ENCODE results near the gene ZBTB2. TPM values are rescaled to one million over a fixed set of nuclear protein-coding genes. Genes with fewer than 3 reads are reported as not detected.

ZBTB2 gene
- total RNA-seq, 1 experiment from 2014 or later = 16.2 TPM

- Histone ChIP-seq H3K36me3 (ENCODE audit: control insufficient read depth, insufficient read depth, low read length) (peaks cover 4% of the 10 kb centered on the region), H3K4me3 (ENCODE audit: low read depth in 2 of 2, low read length in 2 of 2) (no peak overlapping the region), H3K27ac (ENCODE audit: low read length) (peak overlapping the region; percentile 9; the same call in 1 of the 2 replicates), H3K4me1 (ENCODE audit: control insufficient read depth, insufficient read depth, low read length) (peaks cover 26% of the 10 kb centered on the region), H3K9me3 (ENCODE audit: control insufficient read depth, insufficient read depth, low read depth, low read length) (no peaks in the 10 kb centered on the region), H3K27me3 (ENCODE audit: control insufficient read depth, insufficient read depth, low read length) (no peaks in the 10 kb centered on the region)
- BruUV-seq (replicated peaks) = no TSS peak
- intact Hi-C loops (cut with micrococcal nuclease; ENCODE audit: unreplicated experiment) (no loop called here), in situ Hi-C loops (cut with HindIII; ENCODE audit: low pct_unique_long_range_greater_than_20kb, low sequenced_read_pairs) (no loop called here)
- DNase-seq (ENCODE audit: low read depth, low spot score) (no peak), ATAC-seq (no peak)
- ChIA-PET CTCF (no interaction called here), POLR2A (no interaction called here)
- TF ChIP-seq TCF7L2 (IDR thresholded peaks at IDR 0.05; ENCODE audit: low read depth, low read length) (no peak), SIN3A (IDR thresholded peaks at IDR 0.05; ENCODE audit: borderline replicate concordance, insufficient read depth, low read depth, low read length) (no peak), POLR2AphosphoS5 (IDR thresholded peaks at IDR 0.05; ENCODE audit: low read depth, low read length) (no peak)
- TF ChIP-seq, protein P1, sequence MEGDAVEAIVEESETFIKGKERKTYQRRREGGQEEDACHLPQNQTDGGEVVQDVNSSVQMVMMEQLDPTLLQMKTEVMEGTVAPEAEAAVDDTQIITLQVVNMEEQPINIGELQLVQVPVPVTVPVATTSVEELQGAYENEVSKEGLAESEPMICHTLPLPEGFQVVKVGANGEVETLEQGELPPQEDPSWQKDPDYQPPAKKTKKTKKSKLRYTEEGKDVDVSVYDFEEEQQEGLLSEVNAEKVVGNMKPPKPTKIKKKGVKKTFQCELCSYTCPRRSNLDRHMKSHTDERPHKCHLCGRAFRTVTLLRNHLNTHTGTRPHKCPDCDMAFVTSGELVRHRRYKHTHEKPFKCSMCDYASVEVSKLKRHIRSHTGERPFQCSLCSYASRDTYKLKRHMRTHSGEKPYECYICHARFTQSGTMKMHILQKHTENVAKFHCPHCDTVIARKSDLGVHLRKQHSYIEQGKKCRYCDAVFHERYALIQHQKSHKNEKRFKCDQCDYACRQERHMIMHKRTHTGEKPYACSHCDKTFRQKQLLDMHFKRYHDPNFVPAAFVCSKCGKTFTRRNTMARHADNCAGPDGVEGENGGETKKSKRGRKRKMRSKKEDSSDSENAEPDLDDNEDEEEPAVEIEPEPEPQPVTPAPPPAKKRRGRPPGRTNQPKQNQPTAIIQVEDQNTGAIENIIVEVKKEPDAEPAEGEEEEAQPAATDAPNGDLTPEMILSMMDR (IDR thresholded peaks at IDR 0.05) = no peak
- TF ChIP-seq, protein P2, sequence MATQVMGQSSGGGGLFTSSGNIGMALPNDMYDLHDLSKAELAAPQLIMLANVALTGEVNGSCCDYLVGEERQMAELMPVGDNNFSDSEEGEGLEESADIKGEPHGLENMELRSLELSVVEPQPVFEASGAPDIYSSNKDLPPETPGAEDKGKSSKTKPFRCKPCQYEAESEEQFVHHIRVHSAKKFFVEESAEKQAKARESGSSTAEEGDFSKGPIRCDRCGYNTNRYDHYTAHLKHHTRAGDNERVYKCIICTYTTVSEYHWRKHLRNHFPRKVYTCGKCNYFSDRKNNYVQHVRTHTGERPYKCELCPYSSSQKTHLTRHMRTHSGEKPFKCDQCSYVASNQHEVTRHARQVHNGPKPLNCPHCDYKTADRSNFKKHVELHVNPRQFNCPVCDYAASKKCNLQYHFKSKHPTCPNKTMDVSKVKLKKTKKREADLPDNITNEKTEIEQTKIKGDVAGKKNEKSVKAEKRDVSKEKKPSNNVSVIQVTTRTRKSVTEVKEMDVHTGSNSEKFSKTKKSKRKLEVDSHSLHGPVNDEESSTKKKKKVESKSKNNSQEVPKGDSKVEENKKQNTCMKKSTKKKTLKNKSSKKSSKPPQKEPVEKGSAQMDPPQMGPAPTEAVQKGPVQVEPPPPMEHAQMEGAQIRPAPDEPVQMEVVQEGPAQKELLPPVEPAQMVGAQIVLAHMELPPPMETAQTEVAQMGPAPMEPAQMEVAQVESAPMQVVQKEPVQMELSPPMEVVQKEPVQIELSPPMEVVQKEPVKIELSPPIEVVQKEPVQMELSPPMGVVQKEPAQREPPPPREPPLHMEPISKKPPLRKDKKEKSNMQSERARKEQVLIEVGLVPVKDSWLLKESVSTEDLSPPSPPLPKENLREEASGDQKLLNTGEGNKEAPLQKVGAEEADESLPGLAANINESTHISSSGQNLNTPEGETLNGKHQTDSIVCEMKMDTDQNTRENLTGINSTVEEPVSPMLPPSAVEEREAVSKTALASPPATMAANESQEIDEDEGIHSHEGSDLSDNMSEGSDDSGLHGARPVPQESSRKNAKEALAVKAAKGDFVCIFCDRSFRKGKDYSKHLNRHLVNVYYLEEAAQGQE (IDR thresholded peaks at IDR 0.05; ENCODE audit: insufficient read depth in 1 of 2, low read depth in 2 of 2, low read length in 1 of 2) = no peak
Observed at GRCh38 chr6:151387175-151387970, 4.0 kb downstream of the ZBTB2 start.

GRCh38 chr6:151385177-151385576 is 6.2 kb downstream of the ZBTB2 start:
- no peaks in the 10 kb centered on the region; the same call in none of the 2 replicates for H3K36me3 ChIP-seq (ENCODE audit: control insufficient read depth, insufficient read depth, low read length)

GRCh38 chr6:151384151-151384550 is 7.2 kb downstream of the ZBTB2 start:
- Histone ChIP-seq H3K36me3 (ENCODE audit: control insufficient read depth, insufficient read depth, low read length) (no peaks in the 10 kb centered on the region; the same call in 1 of the 2 replicates), H3K4me1 (ENCODE audit: control insufficient read depth, insufficient read depth, low read length) (peaks cover 20% of the 10 kb centered on the region; the same call in 1 of the 2 replicates), H3K4me3 (ENCODE audit: low read depth in 2 of 2, low read length in 2 of 2) (no peak overlapping the region), H3K27ac (ENCODE audit: low read length) (no peak overlapping the region), H3K27me3 (ENCODE audit: control insufficient read depth, insufficient read depth, low read length) (no peaks in the 10 kb centered on the region), H3K9me3 (ENCODE audit: control insufficient read depth, insufficient read depth, low read depth, low read length) (no peaks in the 10 kb centered on the region)
- no TSS peak for BruUV-seq (replicated peaks)
- ATAC-seq (no peak), DNase-seq (ENCODE audit: low read depth, low spot score) (no peak)
- POLR2A ChIA-PET = no interaction called here
- TF ChIP-seq, protein P2 (IDR thresholded peaks at IDR 0.05; ENCODE audit: insufficient read depth in 1 of 2, low read depth in 2 of 2, low read length in 1 of 2) = no peak
- TF ChIP-seq TCF7L2 (IDR thresholded peaks at IDR 0.05; ENCODE audit: low read depth, low read length) (no peak), POLR2AphosphoS5 (IDR thresholded peaks at IDR 0.05; ENCODE audit: low read depth, low read length) (no peak), SIN3A (IDR thresholded peaks at IDR 0.05; ENCODE audit: borderline replicate concordance, insufficient read depth, low read depth, low read length) (no peak)
- TF ChIP-seq, protein P1 (IDR thresholded peaks at IDR 0.05) = no peak
- CTCF ChIA-PET = no interaction called here
- intact Hi-C loops (cut with micrococcal nuclease; ENCODE audit: unreplicated experiment) (no loop called here), in situ Hi-C loops (cut with HindIII; ENCODE audit: low pct_unique_long_range_greater_than_20kb, low sequenced_read_pairs) (no loop called here)

More at GRCh38 chr6:151385177-151385576, 6.2 kb downstream of the ZBTB2 start:
- H3K27me3 ChIP-seq (ENCODE audit: control insufficient read depth, insufficient read depth, low read length) = no peaks in the 10 kb centered on the region
- in situ Hi-C loops (cut with HindIII; ENCODE audit: low pct_unique_long_range_greater_than_20kb, low sequenced_read_pairs) = no loop called here
- no peak overlapping the region for H3K4me3 ChIP-seq (ENCODE audit: low read depth in 2 of 2, low read length in 2 of 2)
- no peak overlapping the region; the same call in 1 of the 2 replicates for H3K27ac ChIP-seq (ENCODE audit: low read length)
- no TSS peak for BruUV-seq (replicated peaks)
- no peaks in the 10 kb centered on the region for H3K9me3 ChIP-seq (ENCODE audit: control insufficient read depth, insufficient read depth, low read depth, low read length)
- DNase-seq (ENCODE audit: low read depth, low spot score) = no peak
- TF ChIP-seq SIN3A (IDR thresholded peaks at IDR 0.05; ENCODE audit: borderline replicate concordance, insufficient read depth, low read depth, low read length) = no peak
- CTCF ChIA-PET = no interaction called here
- POLR2A ChIA-PET = interaction anchor here (0.7 kb wide), 1 partner anchor 18 kb away, joined by 3 read pairs; no protein-coding TSS in a partner anchor
- ATAC-seq = no peak
- intact Hi-C loops (cut with micrococcal nuclease; ENCODE audit: unreplicated experiment) = no loop called here
- H3K4me1 ChIP-seq (ENCODE audit: control insufficient read depth, insufficient read depth, low read length) = peaks cover 23% of the 10 kb centered on the region; the same call in 1 of the 2 replicates
